Hepatocyte (in vitro differentiated cells): Measurements from ENCODE around the gene SIN3B.

ENCODE experiments used
- CTCF ChIP-seq: fragments of 200-600 bp; sonication (generic); IDR thresholded peaks from 2 replicates; pipeline ENCODE4 v1.5.1; 2016; ENCODE audit warnings: antibody characterized with exemption, mild to moderate bottlenecking; ENCODE audit not compliant: poor library complexity
- EZH2 ChIP-seq: fragments of 200-600 bp; sonication (generic); IDR thresholded peaks from 2 replicates; pipeline ENCODE4 v1.6.1; 2016; ENCODE audit warnings: antibody characterized with exemption, mild to moderate bottlenecking, borderline replicate concordance
- EZH2phosphoT487 ChIP-seq: fragments of 200-600 bp; sonication (generic); IDR thresholded peaks from one replicate; pipeline ENCODE4 v1.6.1; 2018; ENCODE audit warnings: antibody characterized with exemption, mild to moderate bottlenecking, low read depth, moderate library complexity; ENCODE audit not compliant: unreplicated experiment, severe bottlenecking

GRCh38 chr19:16822648-16823047 lies 6.5 kb upstream of the SIN3B start:
- TF ChIP-seq CTCF (no peak), EZH2phosphoT487 (no peak), EZH2 (no peak)
